HEK293 (cell line): ENCODE results near the gene SLC14A1.

Experiments used
- CTCF ChIA-PET: fragments of 350-600 bp; formaldehyde crosslinking; extraction: SDS; loops from one replicate; lab custom pipeline; 2021; ENCODE audit warnings: antibody characterized with exemption; lab: Yijun Ruan, JAX
- POLR2A ChIA-PET: fragments of 300-600 bp; formaldehyde crosslinking; extraction: SDS; loops from one replicate; lab custom pipeline; 2020; ENCODE audit warnings: antibody characterized with exemption, inconsistent platforms; lab: Yijun Ruan, JAX
- H3K27ac ChIP-seq: fragments of 200-500 bp; sonication (Bioruptor generic); 2 replicates; pipeline ENCODE4 v1.5.1; 2014; ENCODE audit warnings: low read depth, low read length, control low read depth, inconsistent platforms; ENCODE audit errors: extremely low read depth
- H3K36me3 ChIP-seq, 2 experiments: fragments of 200-500 bp in 1 of 2; sonication (Bioruptor generic) in 1 of 2; 1 replicate in 1 of 2; 2 replicates in 1 of 2; pipeline ENCODE4 v1.5.1; 2014 to 2017; ENCODE audit warnings: inconsistent platforms in 2 of 2, low read length in 2 of 2; ENCODE audit not compliant: control insufficient read depth in 2 of 2, insufficient read depth in 1 of 2
- H3K4me1 ChIP-seq: fragments of 200-500 bp; sonication (Bioruptor generic); 2 replicates; pipeline ENCODE4 v1.5.1; 2014; ENCODE audit warnings: mild to moderate bottlenecking, low read length, inconsistent platforms; ENCODE audit not compliant: control insufficient read depth, insufficient read depth
- H3K4me3 ChIP-seq: 2 replicates; pipeline ENCODE4 v1.5.1; 2011; ENCODE audit warnings: low read depth, mild to moderate bottlenecking, control low read depth, low read length, moderate library complexity
- H3K9me3 ChIP-seq: fragments of 200-500 bp; sonication (Bioruptor generic); 2 replicates; pipeline ENCODE4 v1.5.1; 2014; ENCODE audit warnings: low read depth, low read length, inconsistent platforms; ENCODE audit not compliant: control insufficient read depth, insufficient read depth
- GLIS2 ChIP-seq: fragments of 450-650 bp; formaldehyde crosslinking; IDR thresholded peaks from 2 replicates; pipeline ENCODE4 v1.5.1; 2016; ENCODE audit warnings: missing biosample characterization, missing genetic modification characterization
- MEIS1 ChIP-seq: sonication (generic); formaldehyde crosslinking; IDR thresholded peaks from 2 replicates; pipeline ENCODE4 v1.8.1; 2022; ENCODE audit warnings: missing genetic modification reagents, mild to moderate bottlenecking, borderline replicate concordance
- MYNN ChIP-seq: fragments of 450-650 bp; formaldehyde crosslinking; IDR thresholded peaks from 2 replicates; pipeline ENCODE4 v1.5.1; 2016; ENCODE audit warnings: missing biosample characterization, missing genetic modification characterization, borderline replicate concordance
- OVOL3 ChIP-seq: fragments of 450-650 bp; formaldehyde crosslinking; IDR thresholded peaks from 2 replicates; pipeline ENCODE4 v1.5.1; 2016; ENCODE audit warnings: missing biosample characterization, missing genetic modification characterization
- PRDM1 ChIP-seq: fragments of 450-650 bp; formaldehyde crosslinking; IDR thresholded peaks from 2 replicates; pipeline ENCODE4; 2016; ENCODE audit warnings: missing biosample characterization, missing genetic modification characterization
- TSHZ1 ChIP-seq: fragments of 450-650 bp; formaldehyde crosslinking; IDR thresholded peaks from 2 replicates; pipeline ENCODE4 v1.5.1; 2016; ENCODE audit warnings: missing biosample characterization, missing genetic modification characterization, borderline replicate concordance
- ZBTB6 ChIP-seq: fragments of 450-650 bp; formaldehyde crosslinking; IDR thresholded peaks from 2 replicates; pipeline ENCODE4 v1.5.1; 2017; ENCODE audit warnings: missing biosample characterization, missing genetic modification characterization
- ZNF114 ChIP-seq: fragments of 450-650 bp; formaldehyde crosslinking; IDR thresholded peaks from 2 replicates; pipeline ENCODE4 v1.5.0; 2017; ENCODE audit warnings: missing biosample characterization, missing genetic modification characterization
- ZNF132 ChIP-seq: fragments of 450-650 bp; formaldehyde crosslinking; IDR thresholded peaks from 2 replicates; pipeline ENCODE4 v1.5.1; 2017; ENCODE audit warnings: missing biosample characterization, missing genetic modification characterization, borderline replicate concordance
- ZNF140 ChIP-seq: fragments of 450-650 bp; formaldehyde crosslinking; IDR thresholded peaks from 2 replicates; pipeline ENCODE4 v1.5.1; 2016; ENCODE audit warnings: missing biosample characterization, missing genetic modification characterization
- ZNF146 ChIP-seq: fragments of 450-650 bp; formaldehyde crosslinking; IDR thresholded peaks from 2 replicates; pipeline ENCODE4 v1.5.1; 2016; ENCODE audit warnings: missing biosample characterization, missing genetic modification characterization
- ZNF175 ChIP-seq: fragments of 450-650 bp; formaldehyde crosslinking; IDR thresholded peaks from 2 replicates; pipeline ENCODE4 v1.5.1; 2016; ENCODE audit warnings: missing biosample characterization, missing genetic modification characterization
- ZNF274 ChIP-seq, 2 experiments: fragments of 200-500 bp in 1 of 2; fragments of 450-650 bp in 1 of 2; sonication (Bioruptor generic) in 1 of 2; formaldehyde crosslinking in 1 of 2; IDR thresholded peaks; 2 replicates each; pipeline versions ENCODE4 v1.5.1 to v1.6.1; 2014 to 2016; ENCODE audit warnings: borderline replicate concordance in 1 of 2, inconsistent platforms in 1 of 2, low read length in 1 of 2, missing biosample characterization in 1 of 2, missing genetic modification characterization in 1 of 2
- ZNF354C ChIP-seq: fragments of 450-650 bp; formaldehyde crosslinking; IDR thresholded peaks from 2 replicates; pipeline ENCODE4 v1.5.1; 2016; ENCODE audit warnings: missing biosample characterization, missing genetic modification characterization, low read depth, borderline replicate concordance
- ZNF449 ChIP-seq: fragments of 450-650 bp; formaldehyde crosslinking; IDR thresholded peaks from 2 replicates; pipeline ENCODE4 v1.5.1; 2017; ENCODE audit warnings: missing biosample characterization, mild to moderate bottlenecking, missing genetic modification characterization, moderate library complexity
- ZNF548 ChIP-seq: fragments of 450-650 bp; formaldehyde crosslinking; IDR thresholded peaks from 2 replicates; pipeline ENCODE4 v1.5.1; 2016; ENCODE audit warnings: missing biosample characterization, missing genetic modification characterization
- ZNF561 ChIP-seq: fragments of 450-650 bp; IDR thresholded peaks from 2 replicates; pipeline ENCODE4 v1.5.1; 2018; ENCODE audit warnings: missing biosample characterization, missing genetic modification characterization, borderline replicate concordance
- ZNF571 ChIP-seq: fragments of 450-650 bp; formaldehyde crosslinking; IDR thresholded peaks from 2 replicates; pipeline ENCODE4 v1.5.0; 2017; ENCODE audit warnings: missing biosample characterization, missing genetic modification characterization
- ZNF623 ChIP-seq: fragments of 450-650 bp; formaldehyde crosslinking; IDR thresholded peaks from 2 replicates; pipeline ENCODE4 v1.5.1; 2016; ENCODE audit warnings: missing biosample characterization, missing genetic modification characterization
- ZNF626 ChIP-seq: fragments of 450-650 bp; sonication (Bioruptor Pico); formaldehyde crosslinking; IDR thresholded peaks from 2 replicates; pipeline ENCODE4 v1.5.1; 2018; ENCODE audit warnings: missing biosample characterization, missing genetic modification characterization, inconsistent platforms
- ZNF670 ChIP-seq: fragments of 450-650 bp; formaldehyde crosslinking; IDR thresholded peaks from 2 replicates; pipeline ENCODE4 v1.5.1; 2016; ENCODE audit warnings: missing biosample characterization, missing genetic modification characterization, low read depth
- ZSCAN23 ChIP-seq: fragments of 450-650 bp; formaldehyde crosslinking; IDR thresholded peaks from 2 replicates; pipeline ENCODE4 v1.5.1; 2016; ENCODE audit warnings: missing biosample characterization, missing genetic modification characterization

Gene SLC14A1

GRCh38 chr18:45678441-45678840 lies 45.5 kb upstream of the SLC14A1 start:
- no peak overlapping the region for H3K27ac ChIP-seq
- no peaks in the 10 kb centered on the region for H3K36me3 ChIP-seq
- no peaks in the 10 kb centered on the region for H3K4me1 ChIP-seq
- ChIA-PET POLR2A (no interaction called here), CTCF (interaction anchor here (1.1 to 1.5 kb wide), 2 partner anchors 10 to 296 kb away, joined by 4 to 5 read pairs; no protein-coding TSS in a partner anchor)
- no peaks in the 10 kb centered on the region for H3K9me3 ChIP-seq
- TF ChIP-seq ZNF571 (no peak), ZNF670 (tag by site-specific recombination) (no peak), ZNF146 (tag by site-specific recombination) (no peak), ZNF114 (no peak), ZNF354C (tag by site-specific recombination) (no peak), MYNN (tag by site-specific recombination) (no peak), ZBTB6 (tag by site-specific recombination) (no peak), ZNF274 (IDR thresholded peaks at IDR 0.05; ENCODE audit: low read length) (no peak), ZNF274 (tag by site-specific recombination; IDR thresholded peaks at IDR 0.05; ENCODE audit: borderline replicate concordance) (no peak), TSHZ1 (tag by site-specific recombination) (no peak), ZNF561 (tag by site-specific recombination) (no peak)
- H3K4me3 ChIP-seq, result no peak overlapping the region

GRCh38 chr18:45678850-45679249 lies 45.1 kb upstream of the SLC14A1 start:
- Histone ChIP-seq H3K4me1 (no peaks in the 10 kb centered on the region), H3K9me3 (no peaks in the 10 kb centered on the region), H3K4me3 (no peak overlapping the region), H3K27ac (no peak overlapping the region), H3K36me3 (no peaks in the 10 kb centered on the region)
- no peak for TF ChIP-seq ZNF626 (tag by site-specific recombination)
- TF ChIP-seq ZNF449 (tag by site-specific recombination), result no peak
- no peak for TF ChIP-seq ZNF548 (tag by site-specific recombination)
- TF ChIP-seq PRDM1 (tag by site-specific recombination), result no peak
- no peak for TF ChIP-seq ZNF623 (tag by site-specific recombination)
- no peak for TF ChIP-seq GLIS2 (tag by site-specific recombination)
- TF ChIP-seq ZNF274 (IDR thresholded peaks at IDR 0.05; ENCODE audit: low read length), result no peak
- TF ChIP-seq ZNF274 (tag by site-specific recombination; IDR thresholded peaks at IDR 0.05; ENCODE audit: borderline replicate concordance), result no peak
- no peak for TF ChIP-seq OVOL3 (tag by site-specific recombination)
- no peak for TF ChIP-seq ZNF175 (tag by site-specific recombination)
- no peak for TF ChIP-seq ZNF571
- no peak for TF ChIP-seq ZNF140 (tag by site-specific recombination)
- no peak for TF ChIP-seq MEIS1 (CRISPR knock-in tag)
- TF ChIP-seq ZSCAN23, result no peak
- TF ChIP-seq ZNF132 (tag by site-specific recombination), result no peak
- POLR2A ChIA-PET, result no interaction called here
- CTCF ChIA-PET, result interaction anchor here (1.5 kb wide), 1 partner anchor 9 kb away, joined by 5 read pairs; no protein-coding TSS in a partner anchor
